ENCODE measurements around the gene GNAI1.

DNA sequence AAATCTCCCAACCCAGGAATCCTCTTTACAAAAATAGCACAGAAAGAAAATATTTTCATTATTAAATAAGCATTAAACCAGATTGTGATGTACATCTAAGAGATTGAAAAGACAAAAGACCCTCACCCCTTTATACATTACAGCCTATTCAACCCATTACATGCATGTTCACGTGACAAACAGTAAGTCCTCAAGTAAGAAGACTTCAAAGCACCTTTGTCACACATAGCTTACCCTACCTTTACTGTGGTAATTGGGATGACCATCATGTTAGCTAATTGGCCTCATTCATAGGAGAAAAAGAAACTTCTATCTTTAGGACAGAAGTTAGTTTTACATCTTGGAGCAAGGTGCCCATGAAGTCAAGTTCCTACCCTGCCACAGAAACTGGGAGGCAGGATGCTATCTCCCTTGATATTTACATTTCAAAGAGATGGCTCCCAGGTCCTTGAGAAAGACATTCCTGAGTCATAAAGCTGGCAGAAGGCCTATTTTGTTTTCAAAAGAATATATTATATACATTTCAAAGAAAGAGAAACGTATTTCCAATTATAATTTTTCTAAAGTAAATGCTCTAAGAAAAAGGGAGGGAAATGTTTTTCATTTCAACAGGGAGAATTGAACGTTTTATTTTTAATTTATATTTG is 48.1 kb downstream of the GNAI1 start:
- TF ChIP-seq, protein P1, sequence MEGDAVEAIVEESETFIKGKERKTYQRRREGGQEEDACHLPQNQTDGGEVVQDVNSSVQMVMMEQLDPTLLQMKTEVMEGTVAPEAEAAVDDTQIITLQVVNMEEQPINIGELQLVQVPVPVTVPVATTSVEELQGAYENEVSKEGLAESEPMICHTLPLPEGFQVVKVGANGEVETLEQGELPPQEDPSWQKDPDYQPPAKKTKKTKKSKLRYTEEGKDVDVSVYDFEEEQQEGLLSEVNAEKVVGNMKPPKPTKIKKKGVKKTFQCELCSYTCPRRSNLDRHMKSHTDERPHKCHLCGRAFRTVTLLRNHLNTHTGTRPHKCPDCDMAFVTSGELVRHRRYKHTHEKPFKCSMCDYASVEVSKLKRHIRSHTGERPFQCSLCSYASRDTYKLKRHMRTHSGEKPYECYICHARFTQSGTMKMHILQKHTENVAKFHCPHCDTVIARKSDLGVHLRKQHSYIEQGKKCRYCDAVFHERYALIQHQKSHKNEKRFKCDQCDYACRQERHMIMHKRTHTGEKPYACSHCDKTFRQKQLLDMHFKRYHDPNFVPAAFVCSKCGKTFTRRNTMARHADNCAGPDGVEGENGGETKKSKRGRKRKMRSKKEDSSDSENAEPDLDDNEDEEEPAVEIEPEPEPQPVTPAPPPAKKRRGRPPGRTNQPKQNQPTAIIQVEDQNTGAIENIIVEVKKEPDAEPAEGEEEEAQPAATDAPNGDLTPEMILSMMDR (IDR thresholded peaks at IDR 0.05; ENCODE audit: poor library complexity) = no peak
- no peak for TF ChIP-seq EZH2 (IDR thresholded peaks at IDR 0.05; ENCODE audit: borderline replicate concordance)

Data from hepatocyte (in vitro differentiated cells).